Mammary epithelial cell (primary cell): ENCODE results near the gene TRIP12.

Experiments used
- EZH2 ChIP-seq: IDR thresholded peaks from 2 replicates; pipeline ENCODE4 v1.6.1; 2012; ENCODE audit warnings: low read length, inconsistent platforms, borderline replicate concordance
- TF ChIP-seq, protein P1 (sequence below), 2 donors: IDR thresholded peaks in 1 of 2; conservative IDR thresholded peaks in 1 of 2; 2 replicates each; pipeline ENCODE4 v1.5.1; 2011 to 2012; ENCODE audit warnings: inconsistent platforms in 2 of 2, low read length in 2 of 2, mild to moderate bottlenecking in 2 of 2, control low read depth in 1 of 2, low read depth in 1 of 2; ENCODE audit not compliant: insufficient read depth in 1 of 2; ENCODE audit errors: extremely low read depth in 1 of 2

DNA sequence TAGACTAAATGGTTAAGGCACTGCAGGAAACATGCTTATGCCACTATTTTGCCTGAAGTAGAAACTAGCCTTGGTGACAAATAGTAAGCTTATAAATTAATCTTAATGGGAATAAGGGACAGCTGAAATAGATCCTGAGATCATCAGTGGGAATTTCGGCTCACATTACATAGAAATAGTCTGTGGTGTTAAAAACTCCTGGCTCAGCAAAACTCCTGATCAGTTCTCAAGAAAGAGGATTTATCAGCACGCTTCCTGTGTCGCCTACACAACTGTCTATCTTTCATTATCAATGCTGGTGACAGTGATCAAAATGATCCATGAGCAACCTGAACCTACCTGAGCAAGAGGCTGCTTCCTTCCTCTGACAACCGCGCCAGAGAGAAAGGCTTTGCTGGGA, 190.4 kb downstream of the TRIP12 start:
- TF ChIP-seq, protein P1, sequence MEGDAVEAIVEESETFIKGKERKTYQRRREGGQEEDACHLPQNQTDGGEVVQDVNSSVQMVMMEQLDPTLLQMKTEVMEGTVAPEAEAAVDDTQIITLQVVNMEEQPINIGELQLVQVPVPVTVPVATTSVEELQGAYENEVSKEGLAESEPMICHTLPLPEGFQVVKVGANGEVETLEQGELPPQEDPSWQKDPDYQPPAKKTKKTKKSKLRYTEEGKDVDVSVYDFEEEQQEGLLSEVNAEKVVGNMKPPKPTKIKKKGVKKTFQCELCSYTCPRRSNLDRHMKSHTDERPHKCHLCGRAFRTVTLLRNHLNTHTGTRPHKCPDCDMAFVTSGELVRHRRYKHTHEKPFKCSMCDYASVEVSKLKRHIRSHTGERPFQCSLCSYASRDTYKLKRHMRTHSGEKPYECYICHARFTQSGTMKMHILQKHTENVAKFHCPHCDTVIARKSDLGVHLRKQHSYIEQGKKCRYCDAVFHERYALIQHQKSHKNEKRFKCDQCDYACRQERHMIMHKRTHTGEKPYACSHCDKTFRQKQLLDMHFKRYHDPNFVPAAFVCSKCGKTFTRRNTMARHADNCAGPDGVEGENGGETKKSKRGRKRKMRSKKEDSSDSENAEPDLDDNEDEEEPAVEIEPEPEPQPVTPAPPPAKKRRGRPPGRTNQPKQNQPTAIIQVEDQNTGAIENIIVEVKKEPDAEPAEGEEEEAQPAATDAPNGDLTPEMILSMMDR (conservative IDR thresholded peaks at IDR 0.05 in 1 of 2, IDR thresholded peaks at IDR 0.05 in 1 of 2; ENCODE audit: extremely low read depth in 1 of 2, insufficient read depth in 1 of 2, low read depth in 1 of 2, low read length in 2 of 2), result no peak
- TF ChIP-seq EZH2, result no peak
